ENCODE measurements around the gene YIPF4.
A peak's percentile ranks its signal among the peaks of the same experiment; 100 is the strongest.
"Not testable (repeated sequence)": the region's sequence is repeated elsewhere in the genome, so short reads cannot be mapped to it uniquely, and the experiment has no call there.

YIPF4 gene

DNA sequence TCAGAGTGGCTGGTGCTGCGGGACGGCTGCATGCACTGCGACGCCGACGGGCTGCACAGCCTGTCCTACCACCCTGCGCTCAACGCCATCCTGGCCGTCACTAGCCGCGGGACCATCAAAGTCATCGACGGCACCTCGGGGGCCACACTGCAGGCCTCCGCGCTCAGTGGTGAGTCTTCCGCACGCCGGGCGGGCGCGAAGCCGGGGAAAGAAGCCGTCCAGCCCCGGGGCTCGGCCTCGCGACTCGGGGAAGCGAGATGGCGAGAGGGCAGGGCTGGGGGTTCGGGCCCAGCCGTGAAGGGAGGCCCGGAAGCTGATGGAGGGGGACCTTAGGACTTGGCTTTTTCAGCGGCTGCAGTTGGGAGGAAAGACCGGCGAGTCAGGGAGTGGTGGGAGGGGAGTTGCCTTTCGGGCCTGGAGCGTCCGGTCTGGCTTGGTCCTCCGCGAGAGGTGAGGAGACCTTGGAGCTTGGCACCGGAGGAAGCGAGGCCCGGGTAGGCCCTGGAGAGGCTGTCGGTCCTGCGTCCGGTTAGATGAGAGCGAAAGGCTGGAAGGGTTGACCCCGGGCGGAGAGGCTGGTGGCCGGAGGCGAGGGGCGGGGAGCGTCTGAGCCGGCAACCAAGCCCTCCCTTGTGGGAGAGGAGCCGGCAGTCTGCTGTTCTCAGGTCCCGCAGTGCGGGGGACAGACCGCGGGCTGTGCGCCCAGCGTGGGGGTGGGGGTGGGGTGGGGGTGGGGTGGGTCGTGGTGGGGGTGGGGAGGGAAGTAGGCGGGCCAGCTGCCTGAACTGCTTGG lies 79.8 kb downstream of the YIPF4 start:
- H3K4me3 ChIP-seq (ENCODE audit: low read depth, low read length) = peak overlapping the region; percentile 82
- TF ChIP-seq, protein P1, sequence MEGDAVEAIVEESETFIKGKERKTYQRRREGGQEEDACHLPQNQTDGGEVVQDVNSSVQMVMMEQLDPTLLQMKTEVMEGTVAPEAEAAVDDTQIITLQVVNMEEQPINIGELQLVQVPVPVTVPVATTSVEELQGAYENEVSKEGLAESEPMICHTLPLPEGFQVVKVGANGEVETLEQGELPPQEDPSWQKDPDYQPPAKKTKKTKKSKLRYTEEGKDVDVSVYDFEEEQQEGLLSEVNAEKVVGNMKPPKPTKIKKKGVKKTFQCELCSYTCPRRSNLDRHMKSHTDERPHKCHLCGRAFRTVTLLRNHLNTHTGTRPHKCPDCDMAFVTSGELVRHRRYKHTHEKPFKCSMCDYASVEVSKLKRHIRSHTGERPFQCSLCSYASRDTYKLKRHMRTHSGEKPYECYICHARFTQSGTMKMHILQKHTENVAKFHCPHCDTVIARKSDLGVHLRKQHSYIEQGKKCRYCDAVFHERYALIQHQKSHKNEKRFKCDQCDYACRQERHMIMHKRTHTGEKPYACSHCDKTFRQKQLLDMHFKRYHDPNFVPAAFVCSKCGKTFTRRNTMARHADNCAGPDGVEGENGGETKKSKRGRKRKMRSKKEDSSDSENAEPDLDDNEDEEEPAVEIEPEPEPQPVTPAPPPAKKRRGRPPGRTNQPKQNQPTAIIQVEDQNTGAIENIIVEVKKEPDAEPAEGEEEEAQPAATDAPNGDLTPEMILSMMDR (IDR thresholded peaks at IDR 0.05; ENCODE audit: control insufficient read depth, extremely low read depth, insufficient read depth) = no peak
- no peak for DNase-seq (ENCODE audit: low read depth)

DNA sequence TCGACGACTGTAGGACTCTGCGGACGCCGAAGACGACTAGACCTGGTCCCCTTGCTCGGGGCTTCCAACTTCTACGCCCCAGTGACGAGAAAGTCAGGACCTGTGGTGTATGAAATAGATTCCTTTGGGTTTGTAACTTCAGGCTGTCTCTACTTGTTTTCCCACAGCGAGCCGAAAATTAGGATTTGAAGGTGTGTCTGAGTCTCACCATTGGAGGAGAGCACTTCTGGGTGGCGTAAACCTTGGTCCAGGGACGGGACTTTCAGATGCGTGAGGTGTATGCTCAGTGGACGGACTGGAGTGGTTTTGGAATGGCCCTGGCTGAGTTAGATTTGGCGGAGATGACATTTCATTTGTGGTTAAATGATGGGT lies 80.4 kb downstream of the YIPF4 start:
- no peak for DNase-seq (ENCODE audit: low read depth)
- H3K4me3 ChIP-seq (ENCODE audit: low read depth, low read length) = peak overlapping the region; percentile 82
- TF ChIP-seq, protein P1 (IDR thresholded peaks at IDR 0.05; ENCODE audit: control insufficient read depth, extremely low read depth, insufficient read depth) = no peak

DNA sequence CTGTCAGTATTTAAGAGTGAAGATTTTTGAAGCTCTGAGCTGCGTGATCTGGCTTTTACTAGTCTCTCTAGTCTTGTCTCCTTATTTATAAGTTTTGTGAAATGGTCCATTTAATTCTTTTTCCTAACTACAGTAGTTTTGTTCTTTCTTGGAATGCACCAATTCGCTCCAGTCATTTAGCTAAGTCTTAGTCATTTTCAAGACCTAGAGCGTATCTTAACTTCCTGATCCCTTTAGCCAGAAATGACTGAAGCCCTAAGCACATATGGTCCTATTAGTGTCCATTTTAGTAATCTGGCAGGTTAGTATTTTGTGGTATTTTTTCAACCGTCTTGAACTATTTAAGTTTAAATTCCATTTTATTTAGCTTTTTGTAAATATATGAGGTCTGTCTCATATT lies 82.7 kb downstream of the YIPF4 start:
- DNase-seq (ENCODE audit: low read depth) = no peak
- TF ChIP-seq, protein P1 (IDR thresholded peaks at IDR 0.05; ENCODE audit: control insufficient read depth, extremely low read depth, insufficient read depth) = no peak
- H3K4me3 ChIP-seq (ENCODE audit: low read depth, low read length) = no peak overlapping the region

DNA sequence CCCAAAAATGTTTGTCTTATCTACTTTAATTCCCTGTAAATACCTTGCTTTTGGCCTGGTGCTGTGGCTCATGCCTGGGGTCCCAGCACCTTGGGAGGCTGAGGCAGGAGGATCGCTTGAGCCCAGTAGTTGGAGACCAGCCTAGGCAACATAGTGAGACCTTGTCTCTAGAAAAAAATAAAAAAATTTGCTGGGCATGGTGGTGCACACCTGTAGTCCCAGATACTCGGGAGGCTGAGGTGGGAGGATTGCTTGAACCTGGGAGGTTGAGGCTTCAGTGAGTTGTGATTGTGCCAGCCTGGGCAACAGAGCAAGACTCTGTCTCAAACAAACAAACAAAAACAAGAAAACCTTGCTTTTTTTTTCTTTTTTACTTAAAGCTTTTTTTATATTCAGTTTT lies 85.3 kb downstream of the YIPF4 start:
- not testable (repeated sequence) for H3K4me3 ChIP-seq (ENCODE audit: low read depth, low read length)

DNA sequence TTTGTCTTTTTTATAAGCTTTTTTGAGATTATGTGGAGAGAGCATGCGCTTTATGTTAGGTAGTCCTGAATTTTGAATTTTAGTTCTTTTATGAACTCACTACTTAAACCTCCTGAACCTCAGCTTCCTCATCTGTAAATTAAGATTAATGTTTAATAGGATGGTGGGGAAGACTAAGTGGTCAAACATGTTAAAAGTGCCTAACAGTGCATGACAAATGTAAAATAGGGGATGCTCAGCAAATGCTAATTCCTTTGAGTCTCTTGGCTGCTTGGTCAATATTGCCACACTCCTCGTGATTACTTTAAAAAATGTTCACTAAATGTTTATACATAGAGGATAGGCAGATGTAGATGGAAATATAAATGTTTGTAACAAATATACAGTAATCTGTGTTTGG lies 85.9 kb downstream of the YIPF4 start:
- DNase-seq (ENCODE audit: low read depth) = no peak
- no peak overlapping the region for H3K4me3 ChIP-seq (ENCODE audit: low read depth, low read length)
- TF ChIP-seq, protein P1 (IDR thresholded peaks at IDR 0.05; ENCODE audit: control insufficient read depth, extremely low read depth, insufficient read depth) = no peak

More for the DNA sequence above, 85.3 kb downstream of the YIPF4 start:
- not testable (repeated sequence) for DNase-seq (ENCODE audit: low read depth)

DNA sequence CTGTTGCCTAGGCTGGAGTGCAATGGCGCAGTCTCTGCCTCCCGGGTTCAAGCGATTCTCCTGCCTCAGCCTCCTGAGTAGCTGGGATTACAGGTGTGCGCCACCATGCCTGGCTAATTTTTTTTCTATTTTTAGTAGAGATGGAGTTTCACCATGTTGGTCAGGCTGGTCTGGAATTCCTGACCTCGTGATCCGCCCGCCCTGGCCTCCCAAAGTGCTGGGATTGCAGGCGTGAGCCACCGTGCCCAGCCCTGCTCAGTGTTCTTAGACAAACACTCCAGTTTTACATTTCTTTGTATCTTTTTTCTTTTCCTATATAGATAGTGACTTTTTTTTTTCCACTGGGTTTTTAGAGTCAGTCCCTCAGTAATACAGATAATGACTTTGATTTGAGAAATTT lies 86.6 kb downstream of the YIPF4 start:
- DNase-seq (ENCODE audit: low read depth); H3K4me3 ChIP-seq (ENCODE audit: low read depth, low read length): not testable (repeated sequence)

DNA sequence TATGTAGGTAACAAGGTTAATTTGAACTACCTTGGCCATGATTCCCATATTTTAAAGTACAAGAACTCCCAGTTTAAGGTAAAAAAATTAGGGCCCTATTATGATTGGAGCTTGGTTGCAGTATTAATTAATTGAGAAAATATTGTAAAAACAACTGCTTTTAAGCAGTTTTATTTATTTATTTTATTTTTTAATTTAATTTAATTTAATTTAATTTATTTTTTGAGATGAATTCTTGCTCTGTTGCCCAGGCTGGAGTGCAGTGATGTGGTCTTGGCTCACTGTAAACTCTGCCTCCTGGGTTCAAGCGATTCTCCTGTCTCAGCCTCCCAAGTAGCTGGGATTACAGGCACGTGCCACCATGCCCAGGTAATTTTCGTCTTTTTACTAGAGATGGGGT lies 88.0 kb downstream of the YIPF4 start:
- H3K4me3 ChIP-seq (ENCODE audit: low read depth, low read length); DNase-seq (ENCODE audit: low read depth): not testable (repeated sequence)

Data from LNCaP clone FGC (cell line).